ENCODE measurements around the gene KCNV2.
"Not testable (repeated sequence)": the region's sequence is repeated elsewhere in the genome, so short reads cannot be mapped to it uniquely, and the experiment has no call there.

The KCNV2 gene

GRCh38 chr9:2717385-2717784, at the start of gene KCNV2:
Gene KCNV2, plus strand, starts transcription at chr9:2717510. Its CDS starts 230 bp downstream, at chr9:2717740.
- in situ Hi-C loops (cut with MboI; ENCODE audit: low sequenced_read_pairs): no loop called here

- in situ Hi-C loops (cut with MboI; ENCODE audit: low sequenced_read_pairs): no loop called here
Measured at GRCh38 chr9:2673161-2673560, 44.1 kb upstream of the KCNV2 start.

GRCh38 chr9:2674141-2674824, 43.0 kb upstream of the KCNV2 start:
- in situ Hi-C loops (cut with MboI; ENCODE audit: low sequenced_read_pairs): no loop called here

GRCh38 chr9:2675834-2676233, 41.5 kb upstream of the KCNV2 start:
- in situ Hi-C loops (cut with MboI; ENCODE audit: low sequenced_read_pairs): no loop called here

- in situ Hi-C loops (cut with MboI; ENCODE audit: low sequenced_read_pairs): no loop called here
Measured at GRCh38 chr9:2676466-2676865, 40.8 kb upstream of the KCNV2 start.

- in situ Hi-C loops (cut with MboI; ENCODE audit: low sequenced_read_pairs): no loop called here
Measured at GRCh38 chr9:2677915-2678889, 39.1 kb upstream of the KCNV2 start.

- in situ Hi-C loops (cut with MboI; ENCODE audit: low sequenced_read_pairs): no loop called here
Measured at GRCh38 chr9:2679011-2679410, 38.3 kb upstream of the KCNV2 start.

GRCh38 chr9:2681981-2682380, 35.3 kb upstream of the KCNV2 start:
- in situ Hi-C loops (cut with MboI; ENCODE audit: low sequenced_read_pairs): no loop called here

GRCh38 chr9:2686911-2687310, 30.4 kb upstream of the KCNV2 start:
- in situ Hi-C loops (cut with MboI; ENCODE audit: low sequenced_read_pairs): no loop called here

GRCh38 chr9:2688636-2689035, 28.7 kb upstream of the KCNV2 start:
- in situ Hi-C loops (cut with MboI; ENCODE audit: low sequenced_read_pairs): no loop called here

GRCh38 chr9:2691212-2691611, 26.1 kb upstream of the KCNV2 start:
- in situ Hi-C loops (cut with MboI; ENCODE audit: low sequenced_read_pairs): no loop called here

GRCh38 chr9:2691626-2692025, 25.7 kb upstream of the KCNV2 start:
- in situ Hi-C loops (cut with MboI; ENCODE audit: low sequenced_read_pairs): no loop called here

- in situ Hi-C loops (cut with MboI; ENCODE audit: low sequenced_read_pairs): no loop called here
Measured at GRCh38 chr9:2693056-2693455, 24.3 kb upstream of the KCNV2 start.

- in situ Hi-C loops (cut with MboI; ENCODE audit: low sequenced_read_pairs): no loop called here
Measured at GRCh38 chr9:2697492-2697891, 19.8 kb upstream of the KCNV2 start.

GRCh38 chr9:2700398-2700797, 16.9 kb upstream of the KCNV2 start:
- in situ Hi-C loops (cut with MboI; ENCODE audit: low sequenced_read_pairs): no loop called here

- in situ Hi-C loops (cut with MboI; ENCODE audit: low sequenced_read_pairs): no loop called here
Measured at GRCh38 chr9:2700909-2701550, 16.3 kb upstream of the KCNV2 start.

GRCh38 chr9:2704504-2704903, 12.8 kb upstream of the KCNV2 start:
- in situ Hi-C loops (cut with MboI; ENCODE audit: low sequenced_read_pairs): no loop called here

- in situ Hi-C loops (cut with MboI; ENCODE audit: low sequenced_read_pairs): not testable (repeated sequence)
Measured at GRCh38 chr9:2707256-2707655, 10.1 kb upstream of the KCNV2 start.

GRCh38 chr9:2709645-2710101, 7.6 kb upstream of the KCNV2 start:
- in situ Hi-C loops (cut with MboI; ENCODE audit: low sequenced_read_pairs): no loop called here

- in situ Hi-C loops (cut with MboI; ENCODE audit: low sequenced_read_pairs): no loop called here
Measured at GRCh38 chr9:2711716-2712115, 5.6 kb upstream of the KCNV2 start.

- in situ Hi-C loops (cut with MboI; ENCODE audit: low sequenced_read_pairs): no loop called here
Measured at GRCh38 chr9:2718001-2718697, 839 bp downstream of the KCNV2 start.

All from HL-60/S4 treated with phorbol 12-myristate 13-acetate at 8.2 ng/mL for 4 days and 3 days (cell line).